DND-41 (cell line): ENCODE results near the gene ACTL9.
"Not testable (repeated sequence)": the region's sequence is repeated elsewhere in the genome, so short reads cannot be mapped to it uniquely, and the experiment has no call there.

Source experiments
- ATAC-seq: fragments of 200-7000 bp; cut with Tn5 transposase; 3 replicates; pipeline ENCODE4 v1.9.1; 2021; ENCODE audit warnings: low read depth; ENCODE audit not compliant: insufficient read depth
- DNase-seq: peaks from one replicate; pipeline ENCODE4 v3.0.0-alpha.2; 2020
- H2AFZ ChIP-seq: 2 replicates; pipeline ENCODE4 v1.6.0; 2012; ENCODE audit warnings: low read depth, low read length
- H3K27ac ChIP-seq: 2 replicates; pipeline ENCODE4 v1.5.1; 2012; ENCODE audit warnings: low read length, inconsistent platforms
- H3K27me3 ChIP-seq: fragments of 200-600 bp; sonication (generic); 2 replicates; pipeline ENCODE4 v1.6.0; 2012; ENCODE audit warnings: low read length, mild to moderate bottlenecking, inconsistent platforms; ENCODE audit not compliant: insufficient read depth, poor library complexity
- H3K36me3 ChIP-seq: 2 replicates; pipeline ENCODE4 v1.5.1; 2012; ENCODE audit warnings: low read length, inconsistent platforms; ENCODE audit not compliant: insufficient read depth
- H3K4me1 ChIP-seq: 2 replicates; pipeline ENCODE4 v1.5.1; 2012; ENCODE audit warnings: mild to moderate bottlenecking, low read length; ENCODE audit not compliant: insufficient read depth
- H3K4me2 ChIP-seq: 2 replicates; pipeline ENCODE4 v1.6.0; 2012; ENCODE audit warnings: mild to moderate bottlenecking, moderate library complexity, low read length, inconsistent platforms; ENCODE audit not compliant: insufficient read depth
- H3K4me3 ChIP-seq, 2 experiments: fragments of 200-600 bp in 1 of 2; shearing (Covaris generic) in 1 of 2; 2 replicates each; pipeline ENCODE4 v1.5.1; 2012 to 2016; ENCODE audit warnings: inconsistent platforms in 2 of 2, low read length in 2 of 2, mild to moderate bottlenecking in 2 of 2, low read depth in 1 of 2, moderate library complexity in 1 of 2
- H3K79me2 ChIP-seq: 2 replicates; pipeline ENCODE4 v1.6.0; 2012; ENCODE audit warnings: low read length, inconsistent platforms; ENCODE audit not compliant: insufficient read depth
- H3K9ac ChIP-seq: 2 replicates; pipeline ENCODE4 v1.6.0; 2012; ENCODE audit warnings: low read depth, mild to moderate bottlenecking, inconsistent platforms, low read length, moderate library complexity
- H3K9me3 ChIP-seq: 2 replicates; pipeline ENCODE4 v1.5.1; 2012; ENCODE audit warnings: low read length, moderate library complexity, mild to moderate bottlenecking, inconsistent platforms; ENCODE audit not compliant: insufficient read depth, severe bottlenecking
- H4K20me1 ChIP-seq: 2 replicates; pipeline ENCODE4 v1.6.0; 2012; ENCODE audit warnings: low read length; ENCODE audit not compliant: insufficient read depth
- EZH2 ChIP-seq: IDR thresholded peaks from 3 replicates; pipeline ENCODE4 v1.6.1; 2012; ENCODE audit warnings: borderline replicate concordance, low read depth, mild to moderate bottlenecking, moderate library complexity, low read length, inconsistent platforms; ENCODE audit not compliant: severe bottlenecking
- TF ChIP-seq, protein P1 (sequence below): IDR thresholded peaks from 2 replicates; pipeline ENCODE4 v1.5.1; 2012; ENCODE audit warnings: borderline replicate concordance, low read length, moderate library complexity, mild to moderate bottlenecking; ENCODE audit not compliant: poor library complexity, severe bottlenecking; ENCODE audit errors: extremely low read depth

ACTL9 gene, protein sequence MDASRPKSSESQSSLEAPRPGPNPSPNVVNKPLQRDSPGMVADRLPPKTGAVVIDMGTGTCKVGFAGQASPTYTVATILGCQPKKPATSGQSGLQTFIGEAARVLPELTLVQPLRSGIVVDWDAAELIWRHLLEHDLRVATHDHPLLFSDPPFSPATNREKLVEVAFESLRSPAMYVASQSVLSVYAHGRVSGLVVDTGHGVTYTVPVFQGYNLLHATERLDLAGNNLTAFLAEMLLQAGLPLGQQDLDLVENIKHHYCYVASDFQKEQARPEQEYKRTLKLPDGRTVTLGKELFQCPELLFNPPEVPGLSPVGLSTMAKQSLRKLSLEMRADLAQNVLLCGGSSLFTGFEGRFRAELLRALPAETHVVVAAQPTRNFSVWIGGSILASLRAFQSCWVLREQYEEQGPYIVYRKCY

DNA sequence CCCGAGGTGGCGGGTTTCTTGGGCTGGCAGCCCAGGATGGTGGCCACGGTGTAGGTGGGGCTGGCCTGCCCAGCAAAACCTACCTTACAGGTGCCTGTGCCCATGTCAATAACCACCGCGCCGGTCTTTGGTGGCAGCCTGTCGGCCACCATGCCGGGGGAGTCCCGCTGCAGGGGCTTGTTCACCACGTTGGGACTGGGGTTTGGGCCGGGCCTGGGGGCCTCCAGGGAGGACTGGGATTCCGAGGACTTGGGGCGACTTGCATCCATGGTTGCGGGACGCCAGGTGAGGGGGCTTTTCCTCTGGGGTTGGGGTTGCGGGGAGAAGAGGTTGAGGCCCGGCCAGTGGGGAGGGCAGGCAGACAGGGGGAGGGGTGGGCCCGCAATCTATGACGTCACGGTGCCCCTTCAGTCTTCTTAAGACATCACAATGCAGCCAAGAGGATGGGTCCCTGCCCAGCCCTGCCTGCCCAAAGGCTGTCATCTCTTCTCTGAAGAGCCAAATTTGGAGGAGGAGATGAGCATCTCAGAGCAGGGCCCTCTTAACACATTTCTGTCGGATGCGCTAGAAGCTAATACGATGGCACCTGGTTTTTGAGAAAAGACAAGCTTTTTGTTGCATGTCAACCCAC, at the start of gene ACTL9:
Gene ACTL9 (minus strand): TSS at position 363 of the 631 bp plus-strand sequence. CDS start 94 bp downstream, at position 269.
- no peak for TF ChIP-seq EZH2
- TF ChIP-seq, protein P1, sequence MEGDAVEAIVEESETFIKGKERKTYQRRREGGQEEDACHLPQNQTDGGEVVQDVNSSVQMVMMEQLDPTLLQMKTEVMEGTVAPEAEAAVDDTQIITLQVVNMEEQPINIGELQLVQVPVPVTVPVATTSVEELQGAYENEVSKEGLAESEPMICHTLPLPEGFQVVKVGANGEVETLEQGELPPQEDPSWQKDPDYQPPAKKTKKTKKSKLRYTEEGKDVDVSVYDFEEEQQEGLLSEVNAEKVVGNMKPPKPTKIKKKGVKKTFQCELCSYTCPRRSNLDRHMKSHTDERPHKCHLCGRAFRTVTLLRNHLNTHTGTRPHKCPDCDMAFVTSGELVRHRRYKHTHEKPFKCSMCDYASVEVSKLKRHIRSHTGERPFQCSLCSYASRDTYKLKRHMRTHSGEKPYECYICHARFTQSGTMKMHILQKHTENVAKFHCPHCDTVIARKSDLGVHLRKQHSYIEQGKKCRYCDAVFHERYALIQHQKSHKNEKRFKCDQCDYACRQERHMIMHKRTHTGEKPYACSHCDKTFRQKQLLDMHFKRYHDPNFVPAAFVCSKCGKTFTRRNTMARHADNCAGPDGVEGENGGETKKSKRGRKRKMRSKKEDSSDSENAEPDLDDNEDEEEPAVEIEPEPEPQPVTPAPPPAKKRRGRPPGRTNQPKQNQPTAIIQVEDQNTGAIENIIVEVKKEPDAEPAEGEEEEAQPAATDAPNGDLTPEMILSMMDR, result no peak
- H2AFZ ChIP-seq, result no peak within 1 kb of the TSS
- no peaks in the 10 kb centered on the region for H3K9me3 ChIP-seq
- H3K4me1 ChIP-seq, result peaks cover 39% of the 10 kb centered on the region
- DNase-seq, result no peak
- H3K9ac ChIP-seq, result no peak within 1 kb of the TSS
- ATAC-seq, result no peak
- no peaks in the 10 kb centered on the region for H3K36me3 ChIP-seq
- no peak within 1 kb of the TSS for H3K4me2 ChIP-seq
- no peaks in the 10 kb centered on the region for H3K27me3 ChIP-seq
- no peaks in the 10 kb centered on the region for H4K20me1 ChIP-seq
- no peaks in the 10 kb centered on the region for H3K79me2 ChIP-seq
- no peak within 1 kb of the TSS for H3K4me3 ChIP-seq
- no peak within 1 kb of the TSS for H3K27ac ChIP-seq

GRCh38 chr19:8739291-8740065, 40.9 kb upstream of the ACTL9 start:
- H3K36me3 ChIP-seq, ATAC-seq, H3K27ac ChIP-seq, H4K20me1 ChIP-seq, H3K4me2 ChIP-seq, H3K9ac ChIP-seq, H3K4me3 ChIP-seq, H2AFZ ChIP-seq, H3K79me2 ChIP-seq, DNase-seq, H3K27me3 ChIP-seq, H3K9me3 ChIP-seq, H3K4me1 ChIP-seq: not testable (repeated sequence)

DNA sequence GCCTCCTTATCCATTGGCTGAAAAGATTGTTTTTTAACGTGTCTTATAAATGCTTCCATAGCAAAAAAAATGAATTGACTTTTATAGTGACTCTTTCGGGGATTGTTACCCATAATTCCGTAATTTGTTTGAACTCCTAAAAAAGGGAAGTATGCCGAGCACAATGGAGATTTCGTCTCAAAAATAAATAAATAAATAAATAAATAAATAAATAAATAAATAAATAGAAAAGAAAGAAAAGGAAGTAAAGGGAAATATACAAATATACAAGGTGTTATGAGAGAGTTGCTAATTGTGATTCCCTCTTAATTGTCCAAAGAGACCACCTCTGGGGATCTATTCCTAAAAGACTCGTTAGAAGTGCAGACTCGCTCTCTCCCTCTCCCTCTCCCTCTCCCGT, 39.8 kb upstream of the ACTL9 start:
- ATAC-seq, result no peak
- TF ChIP-seq, protein P1, result no peak
- TF ChIP-seq EZH2, result no peak

More for the DNA sequence above, 39.8 kb upstream of the ACTL9 start:
- Histone ChIP-seq H3K4me2 (no peak overlapping the region), H3K4me1 (no peaks in the 10 kb centered on the region), H3K9ac (no peak overlapping the region), H3K27ac (no peak overlapping the region), H3K79me2 (no peaks in the 10 kb centered on the region), H3K27me3 (no peaks in the 10 kb centered on the region), H3K36me3 (no peaks in the 10 kb centered on the region), H4K20me1 (no peaks in the 10 kb centered on the region), H3K4me3 (no peak overlapping the region), H2AFZ (no peak overlapping the region), H3K9me3 (no peaks in the 10 kb centered on the region)
- DNase-seq, result no peak
